ENCODE data around the gene ZNF74.

The ZNF74 gene

GRCh38 chr22:20435436-20436306 lies 41.7 kb downstream of the ZNF74 start:
- TF ChIP-seq CTCF (IDR thresholded peaks at IDR 0.05; ENCODE audit: extremely low read depth, insufficient read depth, missing control alignments), result no peak
- DNase-seq (ENCODE audit: low spot score), result peak; percentile 32
- in situ Hi-C loops (cut with MboI; ENCODE audit: low pct_unique_long_range_greater_than_20kb, low sequenced_read_pairs, unreplicated experiment), result no loop called here

GRCh38 chr22:20436307-20436767 lies 42.4 kb downstream of the ZNF74 start:
- DNase-seq (ENCODE audit: low spot score), result peak; percentile 23
- in situ Hi-C loops (cut with MboI; ENCODE audit: low pct_unique_long_range_greater_than_20kb, low sequenced_read_pairs, unreplicated experiment), result no loop called here
- TF ChIP-seq CTCF (IDR thresholded peaks at IDR 0.05; ENCODE audit: extremely low read depth, insufficient read depth, missing control alignments), result no peak

- DNase-seq (ENCODE audit: low spot score), result peak; percentile 54
- no peak for TF ChIP-seq CTCF (IDR thresholded peaks at IDR 0.05; ENCODE audit: extremely low read depth, insufficient read depth, missing control alignments)
- in situ Hi-C loops (cut with MboI; ENCODE audit: low pct_unique_long_range_greater_than_20kb, low sequenced_read_pairs, unreplicated experiment), result no loop called here
Measured at GRCh38 chr22:20436768-20437612, 43.0 kb downstream of the ZNF74 start.

- in situ Hi-C loops (cut with MboI; ENCODE audit: low pct_unique_long_range_greater_than_20kb, low sequenced_read_pairs, unreplicated experiment), result no loop called here
Measured at GRCh38 chr22:20437613-20438426, 43.9 kb downstream of the ZNF74 start, which contains the start of gene SCARF2. Gene SCARF2 (minus strand): TSS chr22:20437825. CDS start chr22:20437754, 71 bp downstream.

GRCh38 chr22:20438427-20438677 lies 44.4 kb downstream of the ZNF74 start:
- in situ Hi-C loops (cut with MboI; ENCODE audit: low pct_unique_long_range_greater_than_20kb, low sequenced_read_pairs, unreplicated experiment), result no loop called here
- no peak for DNase-seq (ENCODE audit: low spot score)
- no peak for TF ChIP-seq CTCF (IDR thresholded peaks at IDR 0.05; ENCODE audit: extremely low read depth, insufficient read depth, missing control alignments)

More at GRCh38 chr22:20437613-20438426, 43.9 kb downstream of the ZNF74 start, which contains the start of gene SCARF2:
- peak; percentile 61 for DNase-seq (ENCODE audit: low spot score)
- TF ChIP-seq CTCF (IDR thresholded peaks at IDR 0.05; ENCODE audit: extremely low read depth, insufficient read depth, missing control alignments), result no peak
